ENCODE data around the gene AFAP1. TPM values are rescaled to one million over a fixed set of nuclear protein-coding genes. Genes with fewer than 3 reads are reported as not detected.
A peak's percentile ranks its signal among the peaks of the same experiment; 100 is the strongest.

The AFAP1 gene
- total RNA-seq, 2 donors from 2014 or later, result 29.7 to 43.9 TPM

DNA sequence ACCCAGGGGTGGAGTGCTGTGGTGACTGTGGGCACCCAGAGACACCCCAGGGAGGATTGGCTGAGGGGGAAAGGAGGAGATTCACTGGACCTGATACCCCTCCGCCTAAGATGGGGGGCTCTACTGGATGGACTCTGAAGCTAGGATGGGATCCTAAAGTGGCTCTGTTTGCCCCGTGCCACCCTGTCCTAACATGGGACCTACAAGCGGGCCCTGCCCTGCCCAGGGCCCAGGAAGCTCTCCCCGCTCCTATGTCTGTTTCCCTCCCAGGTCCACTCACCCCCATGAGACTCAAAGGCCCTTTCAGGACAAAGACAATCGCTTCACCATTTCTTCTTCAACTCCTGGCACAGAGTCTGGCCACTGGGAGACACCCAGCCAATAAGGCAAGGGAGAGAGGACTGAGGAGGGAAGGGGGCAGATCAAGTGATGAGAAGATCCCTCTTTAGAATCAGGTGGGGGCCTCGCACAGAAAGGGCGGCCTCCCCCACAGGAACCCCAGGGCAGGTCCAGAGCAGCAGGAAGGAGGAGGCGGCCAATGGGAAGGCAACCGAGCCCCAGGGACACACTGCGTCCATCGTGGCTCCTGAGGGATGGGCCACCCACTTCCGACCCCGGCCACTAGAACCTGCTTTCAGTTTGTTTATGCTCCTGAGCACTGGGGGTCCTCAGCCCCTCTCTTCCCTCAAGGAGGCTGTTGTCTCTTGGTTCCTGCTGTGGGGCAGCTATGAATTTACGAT lies 155.4 kb downstream of the AFAP1 start:
- no peak overlapping the region for H3K27ac ChIP-seq

DNA sequence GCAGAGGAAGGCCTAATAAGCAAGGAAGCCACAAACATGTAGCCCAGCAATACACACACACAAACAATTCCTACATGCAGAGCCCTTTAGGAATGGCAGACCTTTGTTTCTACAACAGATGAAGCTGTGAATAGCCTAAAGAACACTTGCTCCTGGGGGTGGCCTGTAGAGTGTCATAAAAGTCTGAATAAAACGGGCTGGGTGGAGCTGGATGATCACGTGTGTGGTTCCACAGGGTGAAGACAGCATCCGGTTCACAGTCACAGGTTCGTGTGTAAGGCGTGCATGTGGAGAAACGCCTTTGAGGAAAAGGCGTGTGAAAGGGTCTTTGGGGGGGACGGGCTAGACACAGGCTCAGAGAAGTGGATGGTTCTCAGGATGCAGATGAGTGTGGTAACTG lies 156.1 kb downstream of the AFAP1 start:
- Histone ChIP-seq H3K9ac (ENCODE audit: low read depth in 2 of 2, low read length in 2 of 2) (peak overlapping the region in 1 of 2 donors; percentile 14), H3K27ac (no peak overlapping the region), H3K4me1 (no peaks in the 10 kb centered on the region), H3K27me3 (no peaks in the 10 kb centered on the region), H3K4me3 (no peak overlapping the region), H3K9me3 (no peaks in the 10 kb centered on the region), H3K36me3 (no peaks in the 10 kb centered on the region)
- TF ChIP-seq, protein P1, sequence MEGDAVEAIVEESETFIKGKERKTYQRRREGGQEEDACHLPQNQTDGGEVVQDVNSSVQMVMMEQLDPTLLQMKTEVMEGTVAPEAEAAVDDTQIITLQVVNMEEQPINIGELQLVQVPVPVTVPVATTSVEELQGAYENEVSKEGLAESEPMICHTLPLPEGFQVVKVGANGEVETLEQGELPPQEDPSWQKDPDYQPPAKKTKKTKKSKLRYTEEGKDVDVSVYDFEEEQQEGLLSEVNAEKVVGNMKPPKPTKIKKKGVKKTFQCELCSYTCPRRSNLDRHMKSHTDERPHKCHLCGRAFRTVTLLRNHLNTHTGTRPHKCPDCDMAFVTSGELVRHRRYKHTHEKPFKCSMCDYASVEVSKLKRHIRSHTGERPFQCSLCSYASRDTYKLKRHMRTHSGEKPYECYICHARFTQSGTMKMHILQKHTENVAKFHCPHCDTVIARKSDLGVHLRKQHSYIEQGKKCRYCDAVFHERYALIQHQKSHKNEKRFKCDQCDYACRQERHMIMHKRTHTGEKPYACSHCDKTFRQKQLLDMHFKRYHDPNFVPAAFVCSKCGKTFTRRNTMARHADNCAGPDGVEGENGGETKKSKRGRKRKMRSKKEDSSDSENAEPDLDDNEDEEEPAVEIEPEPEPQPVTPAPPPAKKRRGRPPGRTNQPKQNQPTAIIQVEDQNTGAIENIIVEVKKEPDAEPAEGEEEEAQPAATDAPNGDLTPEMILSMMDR (IDR thresholded peaks at IDR 0.05), result no peak
- intact Hi-C loops (cut with DNase I), result no loop called here
- peak; percentile 70 for DNase-seq

More for the DNA sequence above, 155.4 kb downstream of the AFAP1 start:
- Histone ChIP-seq H3K9me3 (no peaks in the 10 kb centered on the region), H3K36me3 (no peaks in the 10 kb centered on the region), H3K4me1 (no peaks in the 10 kb centered on the region), H3K27me3 (no peaks in the 10 kb centered on the region), H3K4me3 (no peak overlapping the region), H3K9ac (ENCODE audit: low read depth in 2 of 2, low read length in 2 of 2) (no peak overlapping the region)
- DNase-seq, result no peak
- TF ChIP-seq, protein P1 (IDR thresholded peaks at IDR 0.05), result no peak
- intact Hi-C loops (cut with DNase I), result no loop called here

DNA sequence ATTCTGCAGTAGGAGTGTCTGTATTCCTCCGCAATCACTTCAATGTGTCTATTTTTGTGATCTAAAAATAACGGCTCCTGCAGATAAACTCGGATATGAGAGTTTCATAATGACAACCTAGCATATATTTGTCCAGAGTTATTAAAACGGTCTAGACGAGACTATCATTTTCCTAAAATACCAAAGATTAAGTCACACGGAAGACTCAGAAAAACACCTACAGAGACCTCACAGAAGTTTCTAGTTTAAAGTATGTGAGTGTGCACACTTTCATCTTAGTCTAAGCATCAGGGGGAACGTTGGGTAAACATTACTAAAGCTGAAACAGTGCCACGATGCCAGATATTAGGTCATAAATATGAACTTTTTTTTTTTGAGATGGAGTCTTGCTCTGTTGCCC lies 156.9 kb downstream of the AFAP1 start:
- TF ChIP-seq, protein P1 (IDR thresholded peaks at IDR 0.05), result no peak
- H3K9me3 ChIP-seq, result no peaks in the 10 kb centered on the region
- H3K36me3 ChIP-seq, result peaks cover 4% of the 10 kb centered on the region
- H3K27me3 ChIP-seq, result no peaks in the 10 kb centered on the region
- no peak overlapping the region for H3K27ac ChIP-seq
- no peaks in the 10 kb centered on the region for H3K4me1 ChIP-seq
- intact Hi-C loops (cut with DNase I), result no loop called here
- H3K4me3 ChIP-seq, result no peak overlapping the region
- H3K9ac ChIP-seq (ENCODE audit: low read depth in 2 of 2, low read length in 2 of 2), result no peak overlapping the region
- DNase-seq, result no peak

DNA sequence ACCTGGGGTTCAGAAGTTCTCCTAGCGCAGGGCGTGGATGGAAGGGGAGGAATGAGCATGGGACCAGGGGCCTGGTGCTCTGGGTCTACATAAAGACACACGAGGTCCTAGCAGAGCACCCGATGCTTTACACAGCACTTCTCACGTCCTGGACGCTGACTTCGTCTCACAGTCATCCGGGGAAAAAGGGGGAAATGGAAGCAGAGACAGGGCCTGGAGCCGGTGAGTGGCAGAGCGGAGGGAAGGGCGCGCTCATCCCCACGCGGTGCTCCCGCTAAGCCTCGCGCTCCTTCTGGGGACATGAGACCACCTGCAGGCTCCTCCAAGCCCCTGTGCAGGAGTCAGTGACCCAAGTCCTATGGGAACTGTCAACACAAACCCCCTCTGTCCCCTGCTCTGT lies 157.7 kb downstream of the AFAP1 start:
- no peak overlapping the region for H3K27ac ChIP-seq
- intact Hi-C loops (cut with DNase I), result no loop called here
- no peak overlapping the region for H3K9ac ChIP-seq (ENCODE audit: low read depth in 2 of 2, low read length in 2 of 2)
- H3K36me3 ChIP-seq, result peaks cover 4% of the 10 kb centered on the region
- no peaks in the 10 kb centered on the region for H3K27me3 ChIP-seq
- H3K4me1 ChIP-seq, result no peaks in the 10 kb centered on the region
- no peaks in the 10 kb centered on the region for H3K9me3 ChIP-seq
- no peak overlapping the region for H3K4me3 ChIP-seq
- no peak for DNase-seq
- TF ChIP-seq, protein P1 (IDR thresholded peaks at IDR 0.05), result no peak

DNA sequence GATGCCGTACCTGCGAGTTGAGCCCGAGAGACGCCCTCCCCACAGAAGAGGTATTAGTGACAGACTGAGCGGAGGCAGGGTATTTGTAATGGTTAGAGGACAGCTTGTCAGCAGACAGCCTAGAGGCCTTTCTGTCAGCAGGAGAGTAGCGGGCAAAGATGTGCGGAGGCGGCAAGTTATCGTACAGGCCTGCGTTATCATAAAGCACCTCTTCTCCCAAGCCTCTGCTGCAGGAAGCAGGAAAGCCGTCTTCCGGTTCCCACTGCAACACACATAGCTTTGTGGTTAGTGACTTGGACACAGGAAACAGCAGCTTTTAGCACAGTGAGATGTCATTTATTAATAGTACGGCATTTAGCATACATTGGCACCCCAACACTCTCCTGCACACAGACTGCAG lies 158.3 kb downstream of the AFAP1 start:
- peaks cover 4% of the 10 kb centered on the region for H3K36me3 ChIP-seq
- DNase-seq, result no peak
- intact Hi-C loops (cut with DNase I), result no loop called here
- H3K4me1 ChIP-seq, result no peaks in the 10 kb centered on the region
- no peaks in the 10 kb centered on the region for H3K9me3 ChIP-seq
- no peaks in the 10 kb centered on the region for H3K27me3 ChIP-seq
- no peak overlapping the region for H3K4me3 ChIP-seq
- no peak overlapping the region for H3K9ac ChIP-seq (ENCODE audit: low read depth in 2 of 2, low read length in 2 of 2)
- H3K27ac ChIP-seq, result no peak overlapping the region
- TF ChIP-seq, protein P1 (IDR thresholded peaks at IDR 0.05), result no peak

Measured in colonic mucosa (tissue), 4 donors.